Measurements from ENCODE around the gene KARS1.

KARS1 gene

GRCh38 chr16:75647112-75647491 lies 363 bp downstream of the KARS1 start:
- H2BK5ac ChIP-seq (ENCODE audit: low read depth, low read length, poor library complexity, severe bottlenecking): peak overlapping the region; percentile 69
- 0% methylated on average over 17 of the region's 18 CpGs for WGBS
- H2AK5ac ChIP-seq (ENCODE audit: low read length, severe bottlenecking): no peak overlapping the region
- H3K4me3 ChIP-seq (ENCODE audit: insufficient read depth in 1 of 2, low read depth in 1 of 2, low read length in 2 of 2): peak overlapping the region; percentile 87 to 99
- H2BK15ac ChIP-seq (ENCODE audit: low read depth, poor library complexity, severe bottlenecking): no peak overlapping the region
- H2AFZ ChIP-seq (ENCODE audit: low read depth, low read length): no peak overlapping the region
- H3K27ac ChIP-seq (ENCODE audit: low read length, poor library complexity, severe bottlenecking): peak overlapping the region; percentile 80
- peak overlapping the region in 1 of 2 experiments; percentile 3 for H3K14ac ChIP-seq (ENCODE audit: low read length in 2 of 2)
- H3K4me1 ChIP-seq (ENCODE audit: control insufficient read depth, insufficient read depth, low read depth, low read length): peaks cover 17% of the 10 kb centered on the region
- H3K4me2 ChIP-seq (ENCODE audit: low read length, poor library complexity, severe bottlenecking): peak overlapping the region; percentile 82
- H4K91ac ChIP-seq (ENCODE audit: low read length): peak overlapping the region; percentile 90
- DNase-seq: no peak
- peaks cover 4% of the 10 kb centered on the region for H3K79me1 ChIP-seq (replicated peaks; ENCODE audit: low read length, poor library complexity, severe bottlenecking)
- peak overlapping the region; percentile 19 to 68 for H3K4ac ChIP-seq (ENCODE audit: low read depth in 1 of 2, low read length in 2 of 2)
- H3K36me3 ChIP-seq (ENCODE audit: control insufficient read depth in 1 of 2, insufficient read depth in 2 of 2, low read depth in 1 of 2, low read length in 2 of 2): peaks cover 12 to 30% of the 10 kb centered on the region in 2 experiments
- H3K18ac ChIP-seq (ENCODE audit: low read depth in 1 of 2, low read length in 2 of 2): peak overlapping the region; percentile 73 to 96
- H4K8ac ChIP-seq (ENCODE audit: low read length): peak overlapping the region; percentile 98
- no peak overlapping the region for H2BK120ac ChIP-seq (ENCODE audit: low read depth, low read length)
- peak overlapping the region; percentile 100 for H3K9ac ChIP-seq (ENCODE audit: low read length)
- no peaks in the 10 kb centered on the region for H3K9me3 ChIP-seq (ENCODE audit: control insufficient read depth, low read length)
- no peaks in the 10 kb centered on the region for H3K27me3 ChIP-seq (ENCODE audit: control insufficient read depth in 1 of 2, insufficient read depth in 1 of 2, low read length in 2 of 2)
- H2BK12ac ChIP-seq (ENCODE audit: low read length in 2 of 2): no peak overlapping the region
- no peak overlapping the region for H3K23ac ChIP-seq (ENCODE audit: low read length in 2 of 2)

DNA sequence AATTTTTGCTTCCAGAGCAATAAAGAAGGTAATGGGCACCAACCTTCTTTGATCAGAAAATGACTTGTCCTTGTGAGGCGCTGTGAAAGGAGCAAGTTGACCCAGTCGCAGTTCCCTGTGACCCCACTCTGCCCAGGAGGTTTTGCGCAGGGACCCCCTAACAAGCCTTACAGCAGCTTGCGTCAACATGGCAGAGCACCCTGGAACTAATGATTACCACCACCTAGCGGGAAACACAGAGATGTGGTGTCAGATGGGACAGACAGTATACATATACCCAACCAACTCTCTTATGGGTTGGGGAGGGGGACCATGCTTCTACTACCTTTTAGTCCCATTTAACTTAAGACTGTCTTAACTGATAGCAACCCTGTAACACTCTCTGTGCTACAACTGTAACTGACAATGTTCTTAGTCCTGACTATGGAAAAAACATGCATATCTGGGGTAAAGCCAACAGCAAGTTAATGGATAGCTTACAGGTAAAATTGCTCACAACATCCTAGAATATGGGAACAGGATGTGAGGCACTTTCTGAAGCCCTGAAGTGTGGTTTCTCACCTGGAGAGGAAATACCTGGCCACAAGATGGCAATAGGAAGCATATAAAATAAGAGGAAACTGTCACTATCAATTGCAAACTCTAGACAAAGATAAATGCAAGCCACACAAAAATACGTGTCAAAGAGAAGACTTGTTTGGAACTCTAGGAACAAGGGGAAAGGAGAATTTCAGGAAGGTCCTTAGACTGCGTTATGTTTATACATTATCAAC lies 3.0 kb downstream of the KARS1 start:
- Histone ChIP-seq H3K36me3 (ENCODE audit: control insufficient read depth in 1 of 2, insufficient read depth in 2 of 2, low read depth in 1 of 2, low read length in 2 of 2) (peaks cover 30 to 55% of the 10 kb centered on the region in 2 experiments), H3K27ac (ENCODE audit: low read length, poor library complexity, severe bottlenecking) (no peak overlapping the region), H2AK5ac (ENCODE audit: low read length, severe bottlenecking) (no peak overlapping the region), H3K4me3 (ENCODE audit: insufficient read depth in 1 of 2, low read depth in 1 of 2, low read length in 2 of 2) (no peak overlapping the region), H2BK12ac (ENCODE audit: low read length in 2 of 2) (no peak overlapping the region), H4K8ac (ENCODE audit: low read length) (no peak overlapping the region), H2BK15ac (ENCODE audit: low read depth, poor library complexity, severe bottlenecking) (no peak overlapping the region), H3K23ac (ENCODE audit: low read length in 2 of 2) (no peak overlapping the region), H3K18ac (ENCODE audit: low read depth in 1 of 2, low read length in 2 of 2) (no peak overlapping the region), H3K27me3 (ENCODE audit: control insufficient read depth in 1 of 2, insufficient read depth in 1 of 2, low read length in 2 of 2) (no peaks in the 10 kb centered on the region), H2AFZ (ENCODE audit: low read depth, low read length) (no peak overlapping the region), H3K4me2 (ENCODE audit: low read length, poor library complexity, severe bottlenecking) (no peak overlapping the region), H3K9me3 (ENCODE audit: control insufficient read depth, low read length) (no peaks in the 10 kb centered on the region), H3K79me1 (replicated peaks; ENCODE audit: low read length, poor library complexity, severe bottlenecking) (peaks cover 24% of the 10 kb centered on the region), H3K9ac (ENCODE audit: low read length) (peak overlapping the region; percentile 40), H2BK5ac (ENCODE audit: low read depth, low read length, poor library complexity, severe bottlenecking) (no peak overlapping the region), H3K4me1 (ENCODE audit: control insufficient read depth, insufficient read depth, low read depth, low read length) (peaks cover 11% of the 10 kb centered on the region), H3K14ac (ENCODE audit: low read length in 2 of 2) (no peak overlapping the region), H2BK120ac (ENCODE audit: low read depth, low read length) (no peak overlapping the region), H4K91ac (ENCODE audit: low read length) (no peak overlapping the region), H3K4ac (ENCODE audit: low read depth in 1 of 2, low read length in 2 of 2) (no peak overlapping the region)
- DNase-seq: no peak
- 96% methylated on average over 5 of the region's 7 CpGs for WGBS

DNA sequence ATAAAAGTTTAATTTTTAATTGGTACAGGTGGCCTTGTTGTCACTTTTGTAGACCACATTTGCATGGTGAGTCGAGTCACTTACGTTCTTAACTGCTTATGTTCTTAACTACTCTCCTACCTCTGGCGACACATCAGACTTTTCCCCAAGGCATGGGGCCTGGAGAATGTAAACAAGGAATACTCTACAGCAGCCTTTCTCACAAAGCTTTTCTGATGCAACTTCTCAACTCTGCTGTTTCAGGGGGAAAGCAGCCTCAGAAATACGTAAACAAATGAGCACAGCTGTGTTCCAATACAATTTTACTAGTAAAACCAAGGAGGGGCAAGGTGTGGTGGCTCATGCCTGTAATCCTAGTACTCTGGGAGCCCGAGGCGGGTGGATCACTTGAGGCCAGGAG lies 6.9 kb downstream of the KARS1 start:
- no peak overlapping the region for H3K18ac ChIP-seq (ENCODE audit: low read depth in 1 of 2, low read length in 2 of 2)
- H3K9ac ChIP-seq (ENCODE audit: low read length): no peak overlapping the region
- H3K9me3 ChIP-seq (ENCODE audit: control insufficient read depth, low read length): no peaks in the 10 kb centered on the region
- H3K79me1 ChIP-seq (replicated peaks; ENCODE audit: low read length, poor library complexity, severe bottlenecking): peaks cover 37% of the 10 kb centered on the region
- no peak overlapping the region for H3K23ac ChIP-seq (ENCODE audit: low read length in 2 of 2)
- H2AFZ ChIP-seq (ENCODE audit: low read depth, low read length): no peak overlapping the region
- peaks cover 4% of the 10 kb centered on the region for H3K4me1 ChIP-seq (ENCODE audit: control insufficient read depth, insufficient read depth, low read depth, low read length)
- H2AK5ac ChIP-seq (ENCODE audit: low read length, severe bottlenecking): no peak overlapping the region
- H3K4me3 ChIP-seq (ENCODE audit: insufficient read depth in 1 of 2, low read depth in 1 of 2, low read length in 2 of 2): no peak overlapping the region
- 65% methylated on average over 6 of the region's 6 CpGs for WGBS
- no peak overlapping the region for H3K27ac ChIP-seq (ENCODE audit: low read length, poor library complexity, severe bottlenecking)
- H2BK120ac ChIP-seq (ENCODE audit: low read depth, low read length): no peak overlapping the region
- H2BK12ac ChIP-seq (ENCODE audit: low read length in 2 of 2): no peak overlapping the region
- H3K14ac ChIP-seq (ENCODE audit: low read length in 2 of 2): no peak overlapping the region
- no peak overlapping the region for H2BK15ac ChIP-seq (ENCODE audit: low read depth, poor library complexity, severe bottlenecking)
- no peak overlapping the region for H3K4me2 ChIP-seq (ENCODE audit: low read length, poor library complexity, severe bottlenecking)
- peak overlapping the region; percentile 39 for H4K8ac ChIP-seq (ENCODE audit: low read length)
- H3K36me3 ChIP-seq (ENCODE audit: control insufficient read depth in 1 of 2, insufficient read depth in 2 of 2, low read depth in 1 of 2, low read length in 2 of 2): peaks cover 31 to 85% of the 10 kb centered on the region in 2 experiments
- H3K4ac ChIP-seq (ENCODE audit: low read depth in 1 of 2, low read length in 2 of 2): no peak overlapping the region
- H3K27me3 ChIP-seq (ENCODE audit: control insufficient read depth in 1 of 2, insufficient read depth in 1 of 2, low read length in 2 of 2): no peaks in the 10 kb centered on the region
- no peak overlapping the region for H4K91ac ChIP-seq (ENCODE audit: low read length)
- DNase-seq: peak; percentile 92
- no peak overlapping the region for H2BK5ac ChIP-seq (ENCODE audit: low read depth, low read length, poor library complexity, severe bottlenecking)

- Histone ChIP-seq H3K27me3 (ENCODE audit: control insufficient read depth in 1 of 2, insufficient read depth in 1 of 2, low read length in 2 of 2) (no peaks in the 10 kb centered on the region), H2BK12ac (ENCODE audit: low read length in 2 of 2) (no peak overlapping the region), H3K4ac (ENCODE audit: low read depth in 1 of 2, low read length in 2 of 2) (no peak overlapping the region), H3K9me3 (ENCODE audit: control insufficient read depth, low read length) (no peaks in the 10 kb centered on the region), H2BK120ac (ENCODE audit: low read depth, low read length) (no peak overlapping the region), H4K8ac (ENCODE audit: low read length) (no peak overlapping the region), H3K27ac (ENCODE audit: low read length, poor library complexity, severe bottlenecking) (no peak overlapping the region), H3K14ac (ENCODE audit: low read length in 2 of 2) (no peak overlapping the region), H3K79me1 (replicated peaks; ENCODE audit: low read length, poor library complexity, severe bottlenecking) (peaks cover 38% of the 10 kb centered on the region), H3K23ac (ENCODE audit: low read length in 2 of 2) (no peak overlapping the region), H2BK5ac (ENCODE audit: low read depth, low read length, poor library complexity, severe bottlenecking) (no peak overlapping the region), H3K36me3 (ENCODE audit: control insufficient read depth in 1 of 2, insufficient read depth in 2 of 2, low read depth in 1 of 2, low read length in 2 of 2) (peaks cover 44 to 87% of the 10 kb centered on the region in 2 experiments), H3K4me1 (ENCODE audit: control insufficient read depth, insufficient read depth, low read depth, low read length) (no peaks in the 10 kb centered on the region), H3K4me2 (ENCODE audit: low read length, poor library complexity, severe bottlenecking) (no peak overlapping the region), H2BK15ac (ENCODE audit: low read depth, poor library complexity, severe bottlenecking) (no peak overlapping the region), H3K18ac (ENCODE audit: low read depth in 1 of 2, low read length in 2 of 2) (no peak overlapping the region), H4K91ac (ENCODE audit: low read length) (no peak overlapping the region), H3K9ac (ENCODE audit: low read length) (no peak overlapping the region), H3K4me3 (ENCODE audit: insufficient read depth in 1 of 2, low read depth in 1 of 2, low read length in 2 of 2) (no peak overlapping the region), H2AFZ (ENCODE audit: low read depth, low read length) (no peak overlapping the region), H2AK5ac (ENCODE audit: low read length, severe bottlenecking) (no peak overlapping the region)
- 100% methylated on average over 2 of the region's 3 CpGs for WGBS
- no peak for DNase-seq
Measured at GRCh38 chr16:75635036-75635435, 12.4 kb downstream of the KARS1 start.
